Heart left ventricle (tissue), 13 donors: ENCODE measurements around the gene ABCD1.

Experiments used
- POLR2A ChIP-seq, 2 donors: fragments of 450-650 bp; IDR thresholded peaks; one replicate each; pipeline ENCODE4 v1.6.1; 2017; ENCODE audit warnings: antibody characterized with exemption in 2 of 2, mild to moderate bottlenecking in 2 of 2, moderate library complexity in 2 of 2
- TF ChIP-seq, protein P1 (sequence below), 12 donors: fragments of 200-600 bp; sonication (generic) in 4 of 12; IDR thresholded peaks; one replicate each; pipeline versions ENCODE4 v1.5.0 to v1.8.0; 2018 to 2022; ENCODE audit warnings: antibody characterized with exemption in 12 of 12, mild to moderate bottlenecking in 5 of 12
- donor health status: ischemic (EF 13 %, LVEDD 7.1; RV severe dilation, severe dysfunction).
- donor health status: DM: no; HTN: yes; CAD: no.
- donor health status: DM: no; HTN: no; CAD: no.
- donor health status: ischemic (EF 25% LVEDD 6.9; RV normal size, moderate dysfunction).
- donor health status: ischemic (EF 25% LVEDD 5.7; RV mildly dilated, moderate dysfunction).
- donor health status: ischemic (EF 35%, LVEDD 5.7; RV mildly dilated, moderate dysfunction).
- donor health status: nonischemic (EF 11% LVEDD 7.7; RV severe dilation, severe dysfunction).
- donor health status: DM: yes; HTN: yes; CAD: no.
- donor health status: PGD.
- donor health status: ischemic (EF 29% LVEDD 5.4; RV normal size, mild dysfunction).
- donor health status: nonischemic (EF 23%, LVEDD 6.1; RV moderate dilation, normal function).

DNA sequence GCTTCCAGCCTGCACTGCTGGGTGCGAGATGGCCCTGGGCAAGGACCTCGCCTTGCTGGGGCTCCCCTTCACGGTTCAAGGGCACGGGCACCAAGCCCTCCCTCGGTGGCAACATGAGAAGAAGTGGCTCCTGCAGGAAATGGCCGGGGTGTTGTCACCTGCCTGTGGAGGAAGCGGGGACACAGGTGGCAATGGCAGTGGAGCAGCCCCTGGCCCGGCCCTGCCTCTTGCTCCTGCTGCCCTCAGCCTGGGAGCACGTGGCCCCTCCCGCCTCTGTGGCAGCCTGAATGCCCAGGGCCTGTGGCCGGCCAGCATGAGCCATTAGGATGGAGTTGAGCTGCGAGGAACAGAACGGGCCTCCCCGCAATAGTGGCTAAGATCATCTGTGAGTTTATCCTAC is 16.8 kb downstream of the ABCD1 start:
- TF ChIP-seq, protein P1, sequence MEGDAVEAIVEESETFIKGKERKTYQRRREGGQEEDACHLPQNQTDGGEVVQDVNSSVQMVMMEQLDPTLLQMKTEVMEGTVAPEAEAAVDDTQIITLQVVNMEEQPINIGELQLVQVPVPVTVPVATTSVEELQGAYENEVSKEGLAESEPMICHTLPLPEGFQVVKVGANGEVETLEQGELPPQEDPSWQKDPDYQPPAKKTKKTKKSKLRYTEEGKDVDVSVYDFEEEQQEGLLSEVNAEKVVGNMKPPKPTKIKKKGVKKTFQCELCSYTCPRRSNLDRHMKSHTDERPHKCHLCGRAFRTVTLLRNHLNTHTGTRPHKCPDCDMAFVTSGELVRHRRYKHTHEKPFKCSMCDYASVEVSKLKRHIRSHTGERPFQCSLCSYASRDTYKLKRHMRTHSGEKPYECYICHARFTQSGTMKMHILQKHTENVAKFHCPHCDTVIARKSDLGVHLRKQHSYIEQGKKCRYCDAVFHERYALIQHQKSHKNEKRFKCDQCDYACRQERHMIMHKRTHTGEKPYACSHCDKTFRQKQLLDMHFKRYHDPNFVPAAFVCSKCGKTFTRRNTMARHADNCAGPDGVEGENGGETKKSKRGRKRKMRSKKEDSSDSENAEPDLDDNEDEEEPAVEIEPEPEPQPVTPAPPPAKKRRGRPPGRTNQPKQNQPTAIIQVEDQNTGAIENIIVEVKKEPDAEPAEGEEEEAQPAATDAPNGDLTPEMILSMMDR (IDR thresholded peaks at IDR 0.05) = no peak
- TF ChIP-seq POLR2A (IDR thresholded peaks at IDR 0.05) = no peak
